Fibroblast of lung (primary cell): ENCODE results near the gene TP73. TPM values are rescaled to one million over a fixed set of nuclear protein-coding genes. Genes with fewer than 3 reads are reported as not detected.

Experiments used
- DNase-seq, 2 donors: peaks; one replicate each; pipeline versions ENCODE4 v3.0.0 to v3.0.0-alpha.2; 2010; ENCODE audit warnings: low read depth in 2 of 2
- H2AFZ ChIP-seq: 2 replicates; pipeline ENCODE4 v1.5.1; 2012; ENCODE audit warnings: low read length, control low read depth, inconsistent platforms
- H3K27ac ChIP-seq: 2 replicates; pipeline ENCODE4 v1.5.1; 2011; ENCODE audit warnings: low read length, control low read depth; ENCODE audit not compliant: insufficient read depth
- H3K27me3 ChIP-seq: 2 replicates; pipeline ENCODE4 v1.5.1; 2011; ENCODE audit warnings: mild to moderate bottlenecking, low read length; ENCODE audit not compliant: control insufficient read depth, insufficient read depth
- H3K36me3 ChIP-seq: 2 replicates; pipeline ENCODE4 v1.5.1; 2011; ENCODE audit warnings: low read length; ENCODE audit not compliant: control insufficient read depth, insufficient read depth
- H3K4me1 ChIP-seq: 2 replicates; pipeline ENCODE4 v1.5.1; 2011; ENCODE audit warnings: low read length; ENCODE audit not compliant: control insufficient read depth, insufficient read depth; ENCODE audit errors: extremely low read depth
- H3K4me2 ChIP-seq: 2 replicates; pipeline ENCODE4 v1.5.1; 2011; ENCODE audit warnings: low read length, control low read depth; ENCODE audit not compliant: insufficient read depth; ENCODE audit errors: extremely low read depth
- H3K4me3 ChIP-seq, 4 experiments: fragments of 200-600 bp in 1 of 4; sonication (generic) in 1 of 4; replicated peaks in 1 of 4; 2 replicates each; pipeline ENCODE4 v1.5.1; 2011 to 2016; ENCODE audit warnings: low read length in 4 of 4, low read depth in 3 of 4, mild to moderate bottlenecking in 3 of 4, control low read depth in 2 of 4, inconsistent platforms in 1 of 4, mixed read lengths in 1 of 4; ENCODE audit not compliant: insufficient read depth in 1 of 4; ENCODE audit errors: control extremely low read depth in 1 of 4
- H3K79me2 ChIP-seq: 2 replicates; pipeline ENCODE4 v1.5.1; 2012; ENCODE audit warnings: mild to moderate bottlenecking, low read length, inconsistent platforms; ENCODE audit not compliant: control insufficient read depth, insufficient read depth
- H3K9ac ChIP-seq: 2 replicates; pipeline ENCODE4 v1.5.1; 2011; ENCODE audit warnings: mild to moderate bottlenecking, low read length, control low read depth; ENCODE audit not compliant: insufficient read depth
- H3K9me3 ChIP-seq: 2 replicates; pipeline ENCODE4 v1.5.1; 2012; ENCODE audit warnings: low read depth, low read length; ENCODE audit not compliant: control insufficient read depth, insufficient read depth
- H4K20me1 ChIP-seq: 2 replicates; pipeline ENCODE4 v1.5.1; 2011; ENCODE audit warnings: low read length; ENCODE audit not compliant: control insufficient read depth, insufficient read depth; ENCODE audit errors: extremely low read depth
- CTCF ChIP-seq, 2 donors: IDR thresholded peaks in 1 of 2; conservative IDR thresholded peaks in 1 of 2; 1 replicate in 1 of 2; 2 replicates in 1 of 2; pipeline ENCODE4 v1.5.1; 2011 to 2012; ENCODE audit warnings: low read length in 2 of 2, control low read depth in 1 of 2, inconsistent platforms in 1 of 2, low read depth in 1 of 2, mild to moderate bottlenecking in 1 of 2
- EZH2 ChIP-seq: IDR thresholded peaks from 2 replicates; pipeline ENCODE4 v1.5.1; 2012; ENCODE audit warnings: low read length, control low read depth, mild to moderate bottlenecking; ENCODE audit errors: missing control alignments
- polyA plus RNA-seq, 2 donors: library from polyadenylated mRNA; depleted of rRNA in 1 of 2; stranded (reverse) in 1 of 2; unstranded in 1 of 2; fragments of >200 nt; gene quantifications; 2 replicates each; pipeline ENCODE4 v1.2.1, GENCODE V29; 2011 to 2012; ENCODE audit warnings: missing spikeins in 1 of 2
- total RNA-seq: library from RNA; depleted of rRNA; stranded (reverse); fragments of >200 nt; gene quantifications from 2 replicates; pipeline ENCODE4 v1.2.1, GENCODE V29; 2014

Gene TP73
- total and polyA plus RNA-seq, 2 donors (not counting 1 experiment from before 2014, with no cell fraction given): not detected

DNA sequence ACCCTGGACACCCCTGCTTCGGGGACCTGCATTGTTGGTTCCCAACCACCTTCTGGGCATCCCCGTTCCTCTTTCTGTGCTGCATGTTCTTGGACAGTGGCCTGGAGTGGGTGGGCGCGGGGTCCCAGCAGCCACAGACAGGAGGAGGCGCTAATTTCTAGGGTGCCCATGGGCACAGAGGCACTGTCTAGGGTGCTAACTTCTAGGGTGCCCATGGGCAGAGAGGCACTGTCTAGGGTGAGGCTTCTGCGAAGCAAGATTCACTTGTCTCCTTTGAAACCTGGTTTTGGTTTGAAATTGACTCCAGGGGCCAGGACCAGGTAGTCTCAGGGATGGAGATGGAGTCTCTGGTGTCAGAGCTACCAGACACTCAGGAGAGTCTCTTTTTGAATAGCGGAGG, 40.2 kb upstream of the TP73 start:
- Histone ChIP-seq H3K9me3 (no peaks in the 10 kb centered on the region), H3K79me2 (no peaks in the 10 kb centered on the region), H3K9ac (no peak overlapping the region), H3K36me3 (no peaks in the 10 kb centered on the region), H3K4me2 (no peak overlapping the region), H4K20me1 (no peaks in the 10 kb centered on the region), H3K27ac (no peak overlapping the region), H3K4me3 (no peak overlapping the region), H3K4me1 (no peaks in the 10 kb centered on the region), H2AFZ (no peak overlapping the region), H3K27me3 (peaks cover 7% of the 10 kb centered on the region)
- no peak for DNase-seq
- no peak for TF ChIP-seq CTCF (conservative IDR thresholded peaks at IDR 0.05 in 1 of 2, IDR thresholded peaks at IDR 0.05 in 1 of 2; ENCODE audit: low read depth in 1 of 2, low read length in 2 of 2)

DNA sequence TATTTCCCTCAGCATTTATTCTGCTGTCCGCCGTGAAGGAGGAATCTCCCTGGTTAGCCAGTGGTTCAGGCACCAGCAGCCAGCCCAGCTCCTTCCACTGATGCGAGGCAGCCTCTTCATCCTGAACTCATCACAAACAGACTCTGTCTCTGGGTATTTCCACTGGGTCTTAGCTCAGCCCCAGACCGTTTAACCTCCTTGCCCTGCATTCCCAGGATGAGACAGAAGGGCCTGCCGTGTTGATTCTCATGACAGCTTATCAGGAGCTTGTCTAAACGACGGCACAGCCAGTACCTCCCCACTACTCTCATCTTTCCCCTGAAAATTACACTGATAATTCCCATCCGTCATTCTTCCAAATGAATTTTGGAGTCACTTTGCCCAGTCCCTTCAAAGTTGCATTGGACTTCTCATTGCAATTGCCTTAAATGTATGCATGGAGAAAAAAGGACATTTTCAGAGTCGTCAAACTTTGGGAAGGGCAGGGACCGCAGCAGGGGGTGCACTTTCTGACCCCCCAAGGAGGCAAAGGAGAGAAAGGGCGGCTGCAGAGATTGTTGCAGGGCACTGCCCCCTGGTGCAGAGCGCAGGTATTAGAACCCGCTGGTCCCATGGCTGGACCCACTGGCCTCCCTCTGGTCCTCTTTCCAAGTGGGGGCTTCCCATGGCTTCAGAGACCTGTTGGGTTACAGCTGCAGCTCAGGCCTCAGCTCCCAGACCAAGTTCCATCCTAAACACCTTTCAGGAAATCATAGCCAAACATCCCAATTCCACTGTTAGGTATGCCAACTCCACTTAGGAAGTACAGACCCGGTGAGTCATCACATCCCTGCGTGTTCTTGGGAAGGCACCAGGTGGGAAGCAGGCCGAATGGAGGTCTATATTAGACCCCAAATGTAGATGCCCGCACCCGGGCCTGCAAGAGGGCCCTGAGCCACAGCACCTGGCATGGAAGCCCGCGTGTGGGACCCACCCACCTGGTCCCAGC, 37.3 kb upstream of the TP73 start:
- no peak overlapping the region for H3K27ac ChIP-seq

GRCh38 chr1:3616861-3617260, 35.5 kb upstream of the TP73 start:
- H2AFZ ChIP-seq: no peak overlapping the region
- no peak overlapping the region for H3K27ac ChIP-seq
- H3K4me2 ChIP-seq: no peak overlapping the region
- no peaks in the 10 kb centered on the region for H3K9me3 ChIP-seq
- no peak overlapping the region for H3K9ac ChIP-seq
- H3K27me3 ChIP-seq: no peaks in the 10 kb centered on the region
- H3K36me3 ChIP-seq: no peaks in the 10 kb centered on the region
- no peak overlapping the region for H3K4me3 ChIP-seq
- H3K4me1 ChIP-seq: no peaks in the 10 kb centered on the region
- TF ChIP-seq EZH2: no peak
- no peak for DNase-seq
- H3K79me2 ChIP-seq: no peaks in the 10 kb centered on the region
- no peaks in the 10 kb centered on the region for H4K20me1 ChIP-seq

More for the DNA sequence above, 37.3 kb upstream of the TP73 start:
- no peaks in the 10 kb centered on the region for H3K36me3 ChIP-seq
- peaks cover 4% of the 10 kb centered on the region for H3K27me3 ChIP-seq
- no peaks in the 10 kb centered on the region for H3K4me1 ChIP-seq
- no peaks in the 10 kb centered on the region for H3K9me3 ChIP-seq
- H2AFZ ChIP-seq: no peak overlapping the region
- H3K9ac ChIP-seq: no peak overlapping the region
- H3K79me2 ChIP-seq: no peaks in the 10 kb centered on the region
- no peak for TF ChIP-seq EZH2
- TF ChIP-seq CTCF (conservative IDR thresholded peaks at IDR 0.05 in 1 of 2, IDR thresholded peaks at IDR 0.05 in 1 of 2; ENCODE audit: low read depth in 1 of 2, low read length in 2 of 2): peak; percentile 58 to 71
- H3K4me3 ChIP-seq: no peak overlapping the region
- H3K4me2 ChIP-seq: no peak overlapping the region
- no peaks in the 10 kb centered on the region for H4K20me1 ChIP-seq
- no peak for DNase-seq
